GM23338 (cell line): ENCODE data around the gene SUPT6H. TPM values are rescaled to one million over a fixed set of nuclear protein-coding genes. Genes with fewer than 3 reads are reported as not detected.

Experiments
- JUNB ChIP-seq: IDR thresholded peaks from one replicate; pipeline ENCODE4 v1.6.1; 2016; ENCODE audit warnings: antibody characterized with exemption; ENCODE audit not compliant: unreplicated experiment
- polyA plus RNA-seq: library from polyadenylated mRNA; unstranded; fragments of >200 nt; fragmentation: Nextera tagmentation; extraction: Ambion mirVana; gene quantifications from 2 replicates; pipeline ENCODE4 v1.2.1, GENCODE V29; 2016
- total RNA-seq: library from RNA; depleted of rRNA; stranded (reverse); fragments of >200 nt; shearing (Covaris generic); gene quantifications from 2 replicates; pipeline ENCODE4 v1.2.3, GENCODE V29; 2014
- TF ChIP-seq, protein P1 (sequence below): fragments of 250-450 bp; sonication (Bioruptor Pico); IDR thresholded peaks from 2 replicates; pipeline ENCODE4 v1.5.0; 2020; ENCODE audit warnings: mild to moderate bottlenecking, moderate library complexity
- TF ChIP-seq, protein P2 (sequence below), 2 experiments: fragments of 200-600 bp in 1 of 2; sonication (generic) in 1 of 2; conservative IDR thresholded peaks; 2 replicates each; pipeline versions ENCODE4 v1.5.1 to v1.6.1; 2016 to 2017; ENCODE audit warnings: antibody characterized with exemption in 2 of 2, low read depth in 2 of 2, mild to moderate bottlenecking in 2 of 2, moderate library complexity in 1 of 2
- TF ChIP-seq, protein P3 (sequence below): IDR thresholded peaks from one replicate; pipeline ENCODE4 v1.6.1; 2018; ENCODE audit warnings: antibody characterized with exemption; ENCODE audit not compliant: unreplicated experiment

SUPT6H gene
- total and polyA plus RNA-seq, 2 experiments from 2014 or later, result 17.8 to 70.7 TPM

DNA sequence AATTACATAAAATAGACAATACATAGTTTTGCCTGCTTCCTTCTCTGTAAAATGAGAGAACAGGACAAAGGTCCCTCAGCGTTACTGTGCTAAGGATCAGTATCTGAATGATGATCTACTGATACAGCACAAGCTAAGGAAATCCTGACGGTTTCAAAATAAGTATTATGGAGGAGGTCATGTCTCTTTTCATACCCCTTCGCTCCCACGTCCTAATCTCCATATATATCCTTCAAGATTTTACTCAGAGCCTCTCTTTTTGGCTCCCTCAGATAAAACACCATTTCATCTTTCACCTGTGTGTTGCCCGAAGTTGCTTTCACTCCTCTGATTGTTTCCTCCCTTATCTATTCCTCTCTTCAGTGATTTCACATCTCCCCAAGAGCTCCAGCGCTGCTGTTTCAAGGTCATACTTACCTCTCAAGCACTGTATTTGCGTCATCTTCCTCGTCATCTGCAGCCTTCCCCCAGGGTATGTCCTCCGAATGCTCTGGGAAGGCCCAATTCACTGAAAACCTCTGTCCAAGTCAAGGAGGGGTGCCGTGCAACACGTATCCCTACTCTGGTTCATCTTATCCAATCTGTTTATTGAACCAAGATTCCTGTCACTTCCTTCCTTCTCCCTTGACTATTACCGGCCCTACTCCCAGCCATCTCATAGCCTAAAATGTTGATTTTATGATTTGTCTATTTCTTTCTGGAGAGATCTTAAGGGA lies 15.8 kb upstream of the SUPT6H start (continued):
- TF ChIP-seq, protein P1, sequence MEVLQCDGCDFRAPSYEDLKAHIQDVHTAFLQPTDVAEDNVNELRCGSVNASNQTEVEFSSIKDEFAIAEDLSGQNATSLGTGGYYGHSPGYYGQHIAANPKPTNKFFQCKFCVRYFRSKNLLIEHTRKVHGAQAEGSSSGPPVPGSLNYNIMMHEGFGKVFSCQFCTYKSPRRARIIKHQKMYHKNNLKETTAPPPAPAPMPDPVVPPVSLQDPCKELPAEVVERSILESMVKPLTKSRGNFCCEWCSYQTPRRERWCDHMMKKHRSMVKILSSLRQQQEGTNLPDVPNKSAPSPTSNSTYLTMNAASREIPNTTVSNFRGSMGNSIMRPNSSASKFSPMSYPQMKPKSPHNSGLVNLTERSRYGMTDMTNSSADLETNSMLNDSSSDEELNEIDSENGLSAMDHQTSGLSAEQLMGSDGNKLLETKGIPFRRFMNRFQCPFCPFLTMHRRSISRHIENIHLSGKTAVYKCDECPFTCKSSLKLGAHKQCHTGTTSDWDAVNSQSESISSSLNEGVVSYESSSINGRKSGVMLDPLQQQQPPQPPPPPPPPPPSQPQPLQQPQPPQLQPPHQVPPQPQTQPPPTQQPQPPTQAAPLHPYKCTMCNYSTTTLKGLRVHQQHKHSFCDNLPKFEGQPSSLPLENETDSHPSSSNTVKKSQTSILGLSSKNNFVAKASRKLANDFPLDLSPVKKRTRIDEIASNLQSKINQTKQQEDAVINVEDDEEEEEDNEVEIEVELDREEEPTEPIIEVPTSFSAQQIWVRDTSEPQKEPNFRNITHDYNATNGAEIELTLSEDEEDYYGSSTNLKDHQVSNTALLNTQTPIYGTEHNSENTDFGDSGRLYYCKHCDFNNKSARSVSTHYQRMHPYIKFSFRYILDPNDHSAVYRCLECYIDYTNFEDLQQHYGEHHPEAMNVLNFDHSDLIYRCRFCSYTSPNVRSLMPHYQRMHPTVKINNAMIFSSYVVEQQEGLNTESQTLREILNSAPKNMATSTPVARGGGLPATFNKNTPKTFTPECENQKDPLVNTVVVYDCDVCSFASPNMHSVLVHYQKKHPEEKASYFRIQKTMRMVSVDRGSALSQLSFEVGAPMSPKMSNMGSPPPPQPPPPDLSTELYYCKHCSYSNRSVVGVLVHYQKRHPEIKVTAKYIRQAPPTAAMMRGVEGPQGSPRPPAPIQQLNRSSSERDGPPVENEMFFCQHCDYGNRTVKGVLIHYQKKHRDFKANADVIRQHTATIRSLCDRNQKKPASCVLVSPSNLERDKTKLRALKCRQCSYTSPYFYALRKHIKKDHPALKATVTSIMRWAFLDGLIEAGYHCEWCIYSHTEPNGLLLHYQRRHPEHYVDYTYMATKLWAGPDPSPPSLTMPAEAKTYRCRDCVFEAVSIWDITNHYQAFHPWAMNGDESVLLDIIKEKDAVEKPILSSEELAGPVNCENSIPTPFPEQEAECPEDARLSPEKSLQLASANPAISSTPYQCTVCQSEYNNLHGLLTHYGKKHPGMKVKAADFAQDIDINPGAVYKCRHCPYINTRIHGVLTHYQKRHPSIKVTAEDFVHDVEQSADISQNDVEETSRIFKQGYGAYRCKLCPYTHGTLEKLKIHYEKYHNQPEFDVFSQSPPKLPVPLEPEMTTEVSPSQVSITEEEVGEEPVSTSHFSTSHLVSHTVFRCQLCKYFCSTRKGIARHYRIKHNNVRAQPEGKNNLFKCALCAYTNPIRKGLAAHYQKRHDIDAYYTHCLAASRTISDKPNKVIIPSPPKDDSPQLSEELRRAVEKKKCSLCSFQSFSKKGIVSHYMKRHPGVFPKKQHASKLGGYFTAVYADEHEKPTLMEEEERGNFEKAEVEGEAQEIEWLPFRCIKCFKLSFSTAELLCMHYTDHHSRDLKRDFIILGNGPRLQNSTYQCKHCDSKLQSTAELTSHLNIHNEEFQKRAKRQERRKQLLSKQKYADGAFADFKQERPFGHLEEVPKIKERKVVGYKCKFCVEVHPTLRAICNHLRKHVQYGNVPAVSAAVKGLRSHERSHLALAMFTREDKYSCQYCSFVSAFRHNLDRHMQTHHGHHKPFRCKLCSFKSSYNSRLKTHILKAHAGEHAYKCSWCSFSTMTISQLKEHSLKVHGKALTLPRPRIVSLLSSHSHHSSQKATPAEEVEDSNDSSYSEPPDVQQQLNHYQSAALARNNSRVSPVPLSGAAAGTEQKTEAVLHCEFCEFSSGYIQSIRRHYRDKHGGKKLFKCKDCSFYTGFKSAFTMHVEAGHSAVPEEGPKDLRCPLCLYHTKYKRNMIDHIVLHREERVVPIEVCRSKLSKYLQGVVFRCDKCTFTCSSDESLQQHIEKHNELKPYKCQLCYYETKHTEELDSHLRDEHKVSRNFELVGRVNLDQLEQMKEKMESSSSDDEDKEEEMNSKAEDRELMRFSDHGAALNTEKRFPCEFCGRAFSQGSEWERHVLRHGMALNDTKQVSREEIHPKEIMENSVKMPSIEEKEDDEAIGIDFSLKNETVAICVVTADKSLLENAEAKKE (CRISPR knock-in tag), result no peak
- TF ChIP-seq, protein P2, sequence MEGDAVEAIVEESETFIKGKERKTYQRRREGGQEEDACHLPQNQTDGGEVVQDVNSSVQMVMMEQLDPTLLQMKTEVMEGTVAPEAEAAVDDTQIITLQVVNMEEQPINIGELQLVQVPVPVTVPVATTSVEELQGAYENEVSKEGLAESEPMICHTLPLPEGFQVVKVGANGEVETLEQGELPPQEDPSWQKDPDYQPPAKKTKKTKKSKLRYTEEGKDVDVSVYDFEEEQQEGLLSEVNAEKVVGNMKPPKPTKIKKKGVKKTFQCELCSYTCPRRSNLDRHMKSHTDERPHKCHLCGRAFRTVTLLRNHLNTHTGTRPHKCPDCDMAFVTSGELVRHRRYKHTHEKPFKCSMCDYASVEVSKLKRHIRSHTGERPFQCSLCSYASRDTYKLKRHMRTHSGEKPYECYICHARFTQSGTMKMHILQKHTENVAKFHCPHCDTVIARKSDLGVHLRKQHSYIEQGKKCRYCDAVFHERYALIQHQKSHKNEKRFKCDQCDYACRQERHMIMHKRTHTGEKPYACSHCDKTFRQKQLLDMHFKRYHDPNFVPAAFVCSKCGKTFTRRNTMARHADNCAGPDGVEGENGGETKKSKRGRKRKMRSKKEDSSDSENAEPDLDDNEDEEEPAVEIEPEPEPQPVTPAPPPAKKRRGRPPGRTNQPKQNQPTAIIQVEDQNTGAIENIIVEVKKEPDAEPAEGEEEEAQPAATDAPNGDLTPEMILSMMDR (conservative IDR thresholded peaks at IDR 0.05; ENCODE audit: low read depth in 2 of 2), result no peak
- TF ChIP-seq JUNB, result no peak
- TF ChIP-seq, protein P3, sequence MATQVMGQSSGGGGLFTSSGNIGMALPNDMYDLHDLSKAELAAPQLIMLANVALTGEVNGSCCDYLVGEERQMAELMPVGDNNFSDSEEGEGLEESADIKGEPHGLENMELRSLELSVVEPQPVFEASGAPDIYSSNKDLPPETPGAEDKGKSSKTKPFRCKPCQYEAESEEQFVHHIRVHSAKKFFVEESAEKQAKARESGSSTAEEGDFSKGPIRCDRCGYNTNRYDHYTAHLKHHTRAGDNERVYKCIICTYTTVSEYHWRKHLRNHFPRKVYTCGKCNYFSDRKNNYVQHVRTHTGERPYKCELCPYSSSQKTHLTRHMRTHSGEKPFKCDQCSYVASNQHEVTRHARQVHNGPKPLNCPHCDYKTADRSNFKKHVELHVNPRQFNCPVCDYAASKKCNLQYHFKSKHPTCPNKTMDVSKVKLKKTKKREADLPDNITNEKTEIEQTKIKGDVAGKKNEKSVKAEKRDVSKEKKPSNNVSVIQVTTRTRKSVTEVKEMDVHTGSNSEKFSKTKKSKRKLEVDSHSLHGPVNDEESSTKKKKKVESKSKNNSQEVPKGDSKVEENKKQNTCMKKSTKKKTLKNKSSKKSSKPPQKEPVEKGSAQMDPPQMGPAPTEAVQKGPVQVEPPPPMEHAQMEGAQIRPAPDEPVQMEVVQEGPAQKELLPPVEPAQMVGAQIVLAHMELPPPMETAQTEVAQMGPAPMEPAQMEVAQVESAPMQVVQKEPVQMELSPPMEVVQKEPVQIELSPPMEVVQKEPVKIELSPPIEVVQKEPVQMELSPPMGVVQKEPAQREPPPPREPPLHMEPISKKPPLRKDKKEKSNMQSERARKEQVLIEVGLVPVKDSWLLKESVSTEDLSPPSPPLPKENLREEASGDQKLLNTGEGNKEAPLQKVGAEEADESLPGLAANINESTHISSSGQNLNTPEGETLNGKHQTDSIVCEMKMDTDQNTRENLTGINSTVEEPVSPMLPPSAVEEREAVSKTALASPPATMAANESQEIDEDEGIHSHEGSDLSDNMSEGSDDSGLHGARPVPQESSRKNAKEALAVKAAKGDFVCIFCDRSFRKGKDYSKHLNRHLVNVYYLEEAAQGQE, result no peak
